ENCODE data around the gene SQOR.

DNA sequence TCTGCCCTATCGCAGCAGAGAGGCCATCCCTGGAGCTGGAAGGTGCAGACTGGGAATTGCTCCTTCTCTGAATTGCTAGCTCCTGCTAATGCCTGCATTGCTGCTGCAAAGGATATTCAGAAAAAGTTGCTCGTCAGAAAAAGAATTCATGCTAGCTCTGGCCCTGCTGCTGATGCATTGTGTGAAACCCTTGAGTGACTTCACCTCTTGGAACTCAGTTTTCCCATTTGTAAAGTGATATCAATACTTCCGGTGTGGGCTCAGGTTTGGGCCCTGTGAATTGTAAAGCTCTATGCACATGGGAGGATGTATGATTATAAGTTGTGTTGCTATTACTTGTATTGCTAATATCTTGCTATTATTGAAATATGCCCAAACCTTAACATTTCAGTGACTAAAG is 11.4 kb downstream of the SQOR start:
- TF ChIP-seq, protein P1, sequence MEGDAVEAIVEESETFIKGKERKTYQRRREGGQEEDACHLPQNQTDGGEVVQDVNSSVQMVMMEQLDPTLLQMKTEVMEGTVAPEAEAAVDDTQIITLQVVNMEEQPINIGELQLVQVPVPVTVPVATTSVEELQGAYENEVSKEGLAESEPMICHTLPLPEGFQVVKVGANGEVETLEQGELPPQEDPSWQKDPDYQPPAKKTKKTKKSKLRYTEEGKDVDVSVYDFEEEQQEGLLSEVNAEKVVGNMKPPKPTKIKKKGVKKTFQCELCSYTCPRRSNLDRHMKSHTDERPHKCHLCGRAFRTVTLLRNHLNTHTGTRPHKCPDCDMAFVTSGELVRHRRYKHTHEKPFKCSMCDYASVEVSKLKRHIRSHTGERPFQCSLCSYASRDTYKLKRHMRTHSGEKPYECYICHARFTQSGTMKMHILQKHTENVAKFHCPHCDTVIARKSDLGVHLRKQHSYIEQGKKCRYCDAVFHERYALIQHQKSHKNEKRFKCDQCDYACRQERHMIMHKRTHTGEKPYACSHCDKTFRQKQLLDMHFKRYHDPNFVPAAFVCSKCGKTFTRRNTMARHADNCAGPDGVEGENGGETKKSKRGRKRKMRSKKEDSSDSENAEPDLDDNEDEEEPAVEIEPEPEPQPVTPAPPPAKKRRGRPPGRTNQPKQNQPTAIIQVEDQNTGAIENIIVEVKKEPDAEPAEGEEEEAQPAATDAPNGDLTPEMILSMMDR (conservative IDR thresholded peaks at IDR 0.05; ENCODE audit: low read depth, low read length), result no peak
- TF ChIP-seq POLR2A (IDR thresholded peaks at IDR 0.05; ENCODE audit: low read depth, low read length), result no peak
- no peak for TF ChIP-seq MAFK (IDR thresholded peaks at IDR 0.05; ENCODE audit: low read depth, low read length)
- no peak for TF ChIP-seq BHLHE40 (IDR thresholded peaks at IDR 0.05; ENCODE audit: low read depth, low read length)
- TF ChIP-seq NFE2L2 (IDR thresholded peaks at IDR 0.05; ENCODE audit: low read depth, low read length), result no peak
- TF ChIP-seq FOS (IDR thresholded peaks at IDR 0.05; ENCODE audit: low read depth, low read length), result no peak
- TF ChIP-seq, protein P2, sequence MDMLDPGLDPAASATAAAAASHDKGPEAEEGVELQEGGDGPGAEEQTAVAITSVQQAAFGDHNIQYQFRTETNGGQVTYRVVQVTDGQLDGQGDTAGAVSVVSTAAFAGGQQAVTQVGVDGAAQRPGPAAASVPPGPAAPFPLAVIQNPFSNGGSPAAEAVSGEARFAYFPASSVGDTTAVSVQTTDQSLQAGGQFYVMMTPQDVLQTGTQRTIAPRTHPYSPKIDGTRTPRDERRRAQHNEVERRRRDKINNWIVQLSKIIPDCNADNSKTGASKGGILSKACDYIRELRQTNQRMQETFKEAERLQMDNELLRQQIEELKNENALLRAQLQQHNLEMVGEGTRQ (IDR thresholded peaks at IDR 0.05; ENCODE audit: low read depth, low read length), result no peak
- TF ChIP-seq MAZ (IDR thresholded peaks at IDR 0.05; ENCODE audit: borderline replicate concordance, low read depth, low read length), result no peak
- TF ChIP-seq RAD21 (IDR thresholded peaks at IDR 0.05; ENCODE audit: low read length), result no peak
- TF ChIP-seq SMC3 (IDR thresholded peaks at IDR 0.05; ENCODE audit: low read depth, low read length), result no peak
- no peak for TF ChIP-seq CEBPB (IDR thresholded peaks at IDR 0.05; ENCODE audit: low read depth, low read length)
- TF ChIP-seq, protein P3, sequence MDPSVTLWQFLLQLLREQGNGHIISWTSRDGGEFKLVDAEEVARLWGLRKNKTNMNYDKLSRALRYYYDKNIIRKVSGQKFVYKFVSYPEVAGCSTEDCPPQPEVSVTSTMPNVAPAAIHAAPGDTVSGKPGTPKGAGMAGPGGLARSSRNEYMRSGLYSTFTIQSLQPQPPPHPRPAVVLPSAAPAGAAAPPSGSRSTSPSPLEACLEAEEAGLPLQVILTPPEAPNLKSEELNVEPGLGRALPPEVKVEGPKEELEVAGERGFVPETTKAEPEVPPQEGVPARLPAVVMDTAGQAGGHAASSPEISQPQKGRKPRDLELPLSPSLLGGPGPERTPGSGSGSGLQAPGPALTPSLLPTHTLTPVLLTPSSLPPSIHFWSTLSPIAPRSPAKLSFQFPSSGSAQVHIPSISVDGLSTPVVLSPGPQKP (IDR thresholded peaks at IDR 0.05; ENCODE audit: borderline replicate concordance, low read depth, low read length), result no peak
- no peak for TF ChIP-seq RFX5 (IDR thresholded peaks at IDR 0.05; ENCODE audit: low read depth, low read length)

All from IMR-90 (cell line).